ENCODE data around the gene KIRREL2. TPM values are rescaled to one million over a fixed set of nuclear protein-coding genes. Genes with fewer than 3 reads are reported as not detected.
A peak's percentile ranks its signal among the peaks of the same experiment; 100 is the strongest.

Gene KIRREL2
- total and polyA plus RNA-seq, 2 of the 8 experiments (the other 6 are each of a cell fraction or from before 2014, with no cell fraction given) = 2.4 to 4.6 TPM

- Histone ChIP-seq H2AK5ac (ENCODE audit: low read depth, low read length) (no peak overlapping the region), H2BK20ac (ENCODE audit: low read length) (no peak overlapping the region), H3K23me2 (ENCODE audit: low read depth, low read length) (no peaks in the 10 kb centered on the region), H4K8ac (ENCODE audit: extremely low read depth, insufficient read depth, low read length) (no peak overlapping the region), H4K91ac (replicated peaks; ENCODE audit: insufficient read length, low read length) (no peak overlapping the region), H3K9ac (replicated peaks in 1 of 4; ENCODE audit: extremely low read depth in 1 of 4, low read depth in 3 of 4, low read length in 3 of 4) (no peak overlapping the region), H3K14ac (ENCODE audit: insufficient read length) (no peak overlapping the region), H3K4me1 (replicated peaks in 1 of 4; ENCODE audit: control insufficient read depth in 3 of 4, insufficient read depth in 4 of 4, low read length in 3 of 4) (peaks cover 0 to 4% (median 1%) of the 10 kb centered on the region in 4 experiments; a peak in 4 of 7 replicates), H3K23ac (ENCODE audit: insufficient read length) (no peak overlapping the region), H3K27me3 (replicated peaks in 1 of 4; ENCODE audit: control insufficient read depth in 3 of 4, extremely low read depth in 1 of 4, insufficient read depth in 3 of 4, low read length in 3 of 4) (no peaks in the 10 kb centered on the region), H3K4ac (replicated peaks; ENCODE audit: insufficient read length, low read depth, low read length) (no peak overlapping the region), H4K5ac (ENCODE audit: insufficient read length, low read depth, low read length) (no peak overlapping the region), H3K9me3 (ENCODE audit: insufficient read depth in 2 of 2, low read depth in 1 of 2, low read length in 1 of 2) (no peaks in the 10 kb centered on the region), H3K79me2 (ENCODE audit: control insufficient read depth in 1 of 2, insufficient read depth in 2 of 2, low read length in 2 of 2) (no peaks in the 10 kb centered on the region), H2BK120ac (replicated peaks; ENCODE audit: low read depth, low read length) (no peak overlapping the region), H2AFZ (ENCODE audit: low read length) (no peak overlapping the region), H3K4me3 (ENCODE audit: extremely low read depth in 1 of 4, insufficient read depth in 2 of 4, low read depth in 3 of 4, low read length in 4 of 4) (no peak overlapping the region), H3K27ac (ENCODE audit: low read depth, low read length) (no peak overlapping the region), H4K20me1 (replicated peaks in 1 of 2; ENCODE audit: control insufficient read depth in 1 of 2, insufficient read depth in 2 of 2, low read length in 2 of 2) (no peaks in the 10 kb centered on the region), H2BK5ac (ENCODE audit: low read depth, low read length) (peak overlapping the region; percentile 16; the same call in 1 of the 2 replicates), H3K18ac (ENCODE audit: extremely low read depth, low read length) (no peak overlapping the region), H3K79me1 (ENCODE audit: low read depth, low read length) (no peaks in the 10 kb centered on the region), H3K36me3 (ENCODE audit: control insufficient read depth in 2 of 4, insufficient read depth in 4 of 4, low read length in 3 of 4) (no peaks in the 10 kb centered on the region), H3K4me2 (ENCODE audit: insufficient read depth in 1 of 2, low read depth in 2 of 2, low read length in 2 of 2) (no peak overlapping the region), H2BK15ac (ENCODE audit: low read length) (no peak overlapping the region), H3K56ac (replicated peaks; ENCODE audit: insufficient read length, low read depth, low read length) (no peak overlapping the region), H2BK12ac (ENCODE audit: low read depth, low read length) (no peak overlapping the region)
- ChIA-PET POLR2A (ENCODE audit: partially characterized antibody) (interaction anchor here (0.7 to 1.3 kb wide), 7 partner anchors 9 to 71 kb away, joined by 3 to 5 read pairs (median 4); partner anchors contain the start of genes HSPB6, PSENEN and U2AF1L4), CTCF (ENCODE audit: partially characterized antibody) (interaction anchor here (1.1 to 2.0 kb wide), 3 partner anchors 32 to 124 kb away, joined by 3 to 6 read pairs (median 4); no protein-coding TSS in a partner anchor)
- WGBS, 2 experiments (ENCODE audit: extremely low coverage in 1 of 2, insufficient coverage in 1 of 2, insufficient read length in 1 of 2, insufficient replicate concordance in 2 of 2, low coverage in 1 of 2, low lambda C conversion rate in 2 of 2, missing lambda C conversion rate in 1 of 2) = 80% methylated on average over 9 of the region's 9 CpGs; no CpG with 5 or more reads in 1 of the 2 experiments
- no peak for DNase-seq (ENCODE audit: low read depth in 1 of 2, low spot score in 2 of 2)
- no peak for FAIRE-seq
- TF ChIP-seq ZNF274 (IDR thresholded peaks at IDR 0.05; ENCODE audit: borderline replicate concordance, extremely low read depth, low read length) = no peak
- TF ChIP-seq CEBPB (IDR thresholded peaks at IDR 0.05; ENCODE audit: low read depth, low read length) = 0 out of 2 replicates have a peak, but pooled peaks have one; percentile 13
- TF ChIP-seq, protein P1, sequence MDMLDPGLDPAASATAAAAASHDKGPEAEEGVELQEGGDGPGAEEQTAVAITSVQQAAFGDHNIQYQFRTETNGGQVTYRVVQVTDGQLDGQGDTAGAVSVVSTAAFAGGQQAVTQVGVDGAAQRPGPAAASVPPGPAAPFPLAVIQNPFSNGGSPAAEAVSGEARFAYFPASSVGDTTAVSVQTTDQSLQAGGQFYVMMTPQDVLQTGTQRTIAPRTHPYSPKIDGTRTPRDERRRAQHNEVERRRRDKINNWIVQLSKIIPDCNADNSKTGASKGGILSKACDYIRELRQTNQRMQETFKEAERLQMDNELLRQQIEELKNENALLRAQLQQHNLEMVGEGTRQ (IDR thresholded peaks at IDR 0.05; ENCODE audit: low read length) = no peak
Measured at GRCh38 chr19:35816846-35817245, 39.9 kb upstream of the KIRREL2 start.

Data from H1 (cell line).